Subcutaneous abdominal adipose tissue (tissue), 5 donors: ENCODE data around the gene HPCAL1.
"Not testable (repeated sequence)": the region's sequence is repeated elsewhere in the genome, so short reads cannot be mapped to it uniquely, and the experiment has no call there.

ENCODE experiments used
- H3K27ac ChIP-seq: one replicate; pipeline ENCODE4 v1.7.0; 2013; ENCODE audit warnings: low read depth, mild to moderate bottlenecking, inconsistent platforms, low read length, moderate library complexity
- H3K27me3 ChIP-seq, 5 donors: one replicate each; pipeline ENCODE4 v1.7.0; 2013; ENCODE audit warnings: low read length in 5 of 5, inconsistent platforms in 1 of 5; ENCODE audit not compliant: control insufficient read depth in 5 of 5, insufficient read depth in 4 of 5
- H3K36me3 ChIP-seq, 5 donors: one replicate each; pipeline ENCODE4 v1.7.0; 2013; ENCODE audit warnings: low read length in 5 of 5; ENCODE audit not compliant: control insufficient read depth in 5 of 5, insufficient read depth in 5 of 5
- H3K4me1 ChIP-seq, 5 donors: one replicate each; pipeline ENCODE4 v1.7.0; 2013; ENCODE audit warnings: low read length in 5 of 5, mild to moderate bottlenecking in 3 of 5, moderate library complexity in 1 of 5; ENCODE audit not compliant: control insufficient read depth in 5 of 5, insufficient read depth in 5 of 5
- H3K4me3 ChIP-seq, 5 donors: one replicate each; pipeline ENCODE4 v1.7.0; 2013; ENCODE audit warnings: low read length in 5 of 5, low read depth in 1 of 5
- H3K9ac ChIP-seq, 5 donors: one replicate each; pipeline ENCODE4 v1.7.0; 2013; ENCODE audit warnings: low read length in 5 of 5, mild to moderate bottlenecking in 4 of 5, moderate library complexity in 3 of 5
- H3K9me3 ChIP-seq, 5 donors: one replicate each; pipeline ENCODE4 v1.7.0; 2013; ENCODE audit warnings: low read length in 5 of 5; ENCODE audit not compliant: control insufficient read depth in 5 of 5
- donor health status: healthy.
- donor health status: healthy.
- donor health status: healthy.
- donor health status: healthy.
- donor health status: healthy.

Gene HPCAL1

GRCh38 chr2:10292033-10292432 is 10.7 kb upstream of the HPCAL1 start:
- H3K27ac ChIP-seq = no peak overlapping the region
- no peak overlapping the region for H3K4me3 ChIP-seq
- no peaks in the 10 kb centered on the region for H3K36me3 ChIP-seq
- H3K9ac ChIP-seq = no peak overlapping the region
- peaks cover 0 to 9% (median 6%) of the 10 kb centered on the region in 5 donors for H3K9me3 ChIP-seq
- H3K4me1 ChIP-seq = peaks cover 0 to 11% (median 5%) of the 10 kb centered on the region in 5 donors
- H3K27me3 ChIP-seq = no peaks in the 10 kb centered on the region

GRCh38 chr2:10293603-10294002 is 9.1 kb upstream of the HPCAL1 start:
- Histone ChIP-seq H3K9ac (no peak overlapping the region), H3K27ac (no peak overlapping the region), H3K4me3 (no peak overlapping the region), H3K27me3 (no peaks in the 10 kb centered on the region), H3K9me3 (peaks cover 0 to 9% (median 6%) of the 10 kb centered on the region in 5 donors), H3K36me3 (no peaks in the 10 kb centered on the region), H3K4me1 (peaks cover 0 to 10% (median 6%) of the 10 kb centered on the region in 5 donors)

GRCh38 chr2:10294077-10294476 is 8.6 kb upstream of the HPCAL1 start:
- H3K4me3 ChIP-seq = no peak overlapping the region

GRCh38 chr2:10295649-10296048 is 7.1 kb upstream of the HPCAL1 start:
- not testable (repeated sequence) for H3K9ac ChIP-seq, H3K36me3 ChIP-seq, H3K4me3 ChIP-seq, H3K27ac ChIP-seq, H3K27me3 ChIP-seq, H3K9me3 ChIP-seq
- H3K4me1 ChIP-seq = peaks cover 0 to 10% (median 3%) of the 10 kb centered on the region in 5 donors

More at GRCh38 chr2:10294077-10294476, 8.6 kb upstream of the HPCAL1 start:
- no peak overlapping the region for H3K27ac ChIP-seq
- no peak overlapping the region for H3K9ac ChIP-seq
- H3K36me3 ChIP-seq = no peaks in the 10 kb centered on the region
- H3K27me3 ChIP-seq = no peaks in the 10 kb centered on the region
- peaks cover 0 to 10% (median 3%) of the 10 kb centered on the region in 5 donors for H3K4me1 ChIP-seq
- peaks cover 0 to 9% (median 6%) of the 10 kb centered on the region in 5 donors for H3K9me3 ChIP-seq

GRCh38 chr2:10296142-10296541 is 6.6 kb upstream of the HPCAL1 start:
- Histone ChIP-seq H3K36me3 (no peaks in the 10 kb centered on the region), H3K4me3 (no peak overlapping the region), H3K27ac (no peak overlapping the region), H3K9ac (no peak overlapping the region), H3K27me3 (no peaks in the 10 kb centered on the region), H3K9me3 (peaks cover 0 to 9% (median 6%) of the 10 kb centered on the region in 5 donors), H3K4me1 (peaks cover 0 to 10% (median 3%) of the 10 kb centered on the region in 5 donors)

GRCh38 chr2:10297191-10297830 is 5.4 kb upstream of the HPCAL1 start:
- H3K9ac ChIP-seq = no peak overlapping the region
- H3K9me3 ChIP-seq = peaks cover 0 to 9% (median 6%) of the 10 kb centered on the region in 5 donors
- H3K27me3 ChIP-seq = no peaks in the 10 kb centered on the region
- no peaks in the 10 kb centered on the region for H3K36me3 ChIP-seq
- H3K27ac ChIP-seq = no peak overlapping the region
- H3K4me3 ChIP-seq = no peak overlapping the region
- H3K4me1 ChIP-seq = peaks cover 0 to 16% (median 9%) of the 10 kb centered on the region in 5 donors

GRCh38 chr2:10297959-10298531 is 4.7 kb upstream of the HPCAL1 start:
- Histone ChIP-seq H3K4me3 (no peak overlapping the region), H3K27ac (no peak overlapping the region), H3K36me3 (no peaks in the 10 kb centered on the region), H3K4me1 (peaks cover 0 to 16% (median 9%) of the 10 kb centered on the region in 5 donors), H3K27me3 (no peaks in the 10 kb centered on the region), H3K9me3 (peaks cover 0 to 9% (median 6%) of the 10 kb centered on the region in 5 donors), H3K9ac (no peak overlapping the region)

GRCh38 chr2:10298777-10299176 is 3.9 kb upstream of the HPCAL1 start:
- not testable (repeated sequence) for H3K36me3 ChIP-seq, H3K4me3 ChIP-seq, H3K9me3 ChIP-seq, H3K27ac ChIP-seq, H3K9ac ChIP-seq, H3K27me3 ChIP-seq
- H3K4me1 ChIP-seq = peaks cover 1 to 24% (median 16%) of the 10 kb centered on the region in 5 donors

GRCh38 chr2:10300328-10300920 is 2.3 kb upstream of the HPCAL1 start:
- no peak overlapping the region for H3K9ac ChIP-seq
- H3K4me1 ChIP-seq = peaks cover 2 to 37% (median 29%) of the 10 kb centered on the region in 5 donors
- H3K9me3 ChIP-seq = no peaks in the 10 kb centered on the region
- H3K27ac ChIP-seq = no peak overlapping the region
- H3K4me3 ChIP-seq = no peak overlapping the region
- H3K36me3 ChIP-seq = no peaks in the 10 kb centered on the region
- no peaks in the 10 kb centered on the region for H3K27me3 ChIP-seq
